ENCODE data around the gene AIMP1. TPM values are rescaled to one million over a fixed set of nuclear protein-coding genes. Genes with fewer than 3 reads are reported as not detected.

AIMP1 gene
- total and polyA plus RNA-seq, 10 of the 15 experiments (the other 5 are each of a cell fraction or from before 2014, with no cell fraction given): 18.6 to 131 (median 56.5) TPM

DNA sequence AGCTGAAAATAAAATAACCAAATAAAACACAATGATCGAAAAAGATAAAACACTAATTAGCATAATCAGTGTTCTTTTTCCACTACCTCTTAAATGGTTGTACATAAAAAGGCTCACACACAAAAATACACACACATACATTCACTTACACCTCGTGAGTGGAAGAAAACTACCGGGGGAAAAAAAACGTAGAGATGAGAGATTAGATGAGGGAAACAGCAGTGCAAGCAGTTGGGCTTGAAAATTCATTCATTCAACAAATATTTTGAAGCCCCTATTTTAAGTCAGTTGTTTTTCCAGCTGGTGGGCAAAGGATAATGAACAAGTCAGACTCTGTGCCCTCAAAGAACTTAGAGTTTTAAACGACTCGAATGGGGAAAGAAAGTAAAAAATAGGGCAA is 1.4 kb upstream of the AIMP1 start:
- FAIRE-seq (no peak), ATAC-seq (no peak), DNase-seq (ENCODE audit: low read depth, low spot score) (no peak)
- RAD21 ChIA-PET (ENCODE audit: unreplicated experiment): no interaction called here
- Histone ChIP-seq H3K27me3 (replicated peaks in 1 of 2; ENCODE audit: control insufficient read depth in 2 of 2, insufficient read depth in 2 of 2, low read length in 1 of 2) (no peaks in the 10 kb centered on the region), H3K36me3 (ENCODE audit: control insufficient read depth in 2 of 2, insufficient read depth in 2 of 2, low read length in 1 of 2) (no peaks in the 10 kb centered on the region), H2AFZ (ENCODE audit: control insufficient read depth, low read depth, low read length) (no peak overlapping the region), H3K79me2 (ENCODE audit: control insufficient read depth, insufficient read depth, low read length) (peaks cover 85% of the 10 kb centered on the region), H3K9me3 (replicated peaks; ENCODE audit: control insufficient read depth, insufficient read depth, low read length) (no peaks in the 10 kb centered on the region), H3K4me2 (ENCODE audit: control insufficient read depth, insufficient read depth) (peak overlapping the region; percentile 70), H3K9ac (ENCODE audit: control insufficient read depth, insufficient read depth, low read length) (peak overlapping the region; percentile 99), H3K4me1 (ENCODE audit: control insufficient read depth, insufficient read depth, low read length) (no peaks in the 10 kb centered on the region), H3K27ac (ENCODE audit: control insufficient read depth, insufficient read depth) (peak overlapping the region; percentile 100), H4K20me1 (ENCODE audit: control insufficient read depth, insufficient read depth) (no peaks in the 10 kb centered on the region), H3K4me3 (peak overlapping the region; percentile 83)
- TF ChIP-seq IRF4 (IDR thresholded peaks at IDR 0.05; ENCODE audit: low read depth, low read length): no peak
- TF ChIP-seq RELB (IDR thresholded peaks at IDR 0.05; ENCODE audit: low read depth): no peak
- TF ChIP-seq ETV6 (conservative IDR thresholded peaks at IDR 0.05 in 1 of 2, IDR thresholded peaks at IDR 0.05 in 1 of 2; ENCODE audit: borderline replicate concordance in 1 of 2, low read depth in 1 of 2): no peak
- no peak for TF ChIP-seq E2F4 (IDR thresholded peaks at IDR 0.05; ENCODE audit: low read depth, low read length)
- no peak for TF ChIP-seq TCF12 (IDR thresholded peaks at IDR 0.05; ENCODE audit: low read depth, low read length)
- no peak for TF ChIP-seq BHLHE40 (IDR thresholded peaks at IDR 0.05; ENCODE audit: borderline replicate concordance in 1 of 2, low read depth in 2 of 2, low read length in 1 of 2)
- no peak for TF ChIP-seq ZBED1 (IDR thresholded peaks at IDR 0.05; ENCODE audit: borderline replicate concordance)
- no peak for TF ChIP-seq ATF2 (IDR thresholded peaks at IDR 0.05; ENCODE audit: low read length)
- TF ChIP-seq, protein P1, sequence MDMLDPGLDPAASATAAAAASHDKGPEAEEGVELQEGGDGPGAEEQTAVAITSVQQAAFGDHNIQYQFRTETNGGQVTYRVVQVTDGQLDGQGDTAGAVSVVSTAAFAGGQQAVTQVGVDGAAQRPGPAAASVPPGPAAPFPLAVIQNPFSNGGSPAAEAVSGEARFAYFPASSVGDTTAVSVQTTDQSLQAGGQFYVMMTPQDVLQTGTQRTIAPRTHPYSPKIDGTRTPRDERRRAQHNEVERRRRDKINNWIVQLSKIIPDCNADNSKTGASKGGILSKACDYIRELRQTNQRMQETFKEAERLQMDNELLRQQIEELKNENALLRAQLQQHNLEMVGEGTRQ (IDR thresholded peaks at IDR 0.05; ENCODE audit: borderline replicate concordance, low read depth, low read length): no peak
- TF ChIP-seq NFXL1 (IDR thresholded peaks at IDR 0.05; ENCODE audit: borderline replicate concordance): no peak
- no peak for TF ChIP-seq SREBF1 (IDR thresholded peaks at IDR 0.05; ENCODE audit: low read length)
- TF ChIP-seq BMI1 (IDR thresholded peaks at IDR 0.05; ENCODE audit: borderline replicate concordance): no peak
- no peak for TF ChIP-seq TCF3 (IDR thresholded peaks at IDR 0.05; ENCODE audit: borderline replicate concordance, insufficient read depth, low read depth, low read length)
- POLR2A ChIA-PET: interaction anchor here (1.5 kb wide), 1 partner anchor 13 kb away, joined by 6 read pairs; no protein-coding TSS in a partner anchor
- CTCF ChIA-PET: interaction anchor here (1.0 to 2.1 kb wide), 3 partner anchors 12 to 77 kb away, joined by 3 to 6 read pairs (median 4); no protein-coding TSS in a partner anchor
- WGBS (ENCODE audit: insufficient coverage, insufficient replicate concordance, low lambda C conversion rate, missing lambda C conversion rate): 22% methylated on average over 6 of the region's 6 CpGs
- intact Hi-C loops (cut with micrococcal nuclease; ENCODE audit: unreplicated experiment): no loop called here
- no TSS peak for BruUV-seq (replicated peaks)
- in situ Hi-C loops (cut with MboI): no loop called here
- SMC1A ChIA-PET (ENCODE audit: uncharacterized antibody, unreplicated experiment): interaction anchor here (1.0 to 1.4 kb wide), 3 partner anchors 18 to 146 kb away, joined by 3 read pairs; no protein-coding TSS in a partner anchor
